HG03066 (cell line): ENCODE results near the gene CDC42BPA.

Experiments used
- ATAC-seq: cut with Tn5 transposase; IDR thresholded peaks from one replicate; pipeline ENCODE4 v1.9.1; 2021; ENCODE audit warnings: low read depth; ENCODE audit not compliant: unreplicated experiment

Gene CDC42BPA

DNA sequence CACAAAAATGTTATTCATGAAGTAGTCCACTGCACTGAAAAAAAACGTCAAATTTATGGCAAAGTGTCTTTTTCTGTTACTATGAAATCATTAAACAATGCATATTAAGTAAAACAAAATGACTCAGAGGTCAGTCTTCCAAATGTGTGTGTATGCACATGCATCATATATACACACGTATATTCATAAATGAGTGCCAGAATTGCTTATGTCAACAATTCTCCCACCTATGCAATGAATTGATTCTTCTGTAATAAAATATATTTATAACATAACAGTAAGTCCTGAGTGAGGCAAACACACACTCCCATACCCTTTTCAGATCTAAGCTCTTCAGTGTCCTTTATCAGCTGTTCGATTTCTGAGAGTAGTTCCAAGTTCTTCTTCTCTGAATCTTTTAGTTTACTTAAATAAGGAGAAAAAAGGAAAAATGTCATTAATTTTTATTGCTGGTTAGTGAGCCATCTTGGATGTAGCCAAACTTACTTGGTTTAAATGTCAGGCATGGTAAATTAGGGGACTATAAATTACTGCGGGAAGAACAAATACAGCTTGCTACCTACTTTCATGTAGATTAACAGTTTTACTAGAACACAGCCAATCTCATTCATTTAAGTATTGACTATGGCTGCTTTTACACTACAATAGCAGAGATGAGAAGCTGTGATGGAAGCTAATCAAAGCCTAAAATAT is 246.3 kb downstream of the CDC42BPA start:
- ATAC-seq, result no peak

DNA sequence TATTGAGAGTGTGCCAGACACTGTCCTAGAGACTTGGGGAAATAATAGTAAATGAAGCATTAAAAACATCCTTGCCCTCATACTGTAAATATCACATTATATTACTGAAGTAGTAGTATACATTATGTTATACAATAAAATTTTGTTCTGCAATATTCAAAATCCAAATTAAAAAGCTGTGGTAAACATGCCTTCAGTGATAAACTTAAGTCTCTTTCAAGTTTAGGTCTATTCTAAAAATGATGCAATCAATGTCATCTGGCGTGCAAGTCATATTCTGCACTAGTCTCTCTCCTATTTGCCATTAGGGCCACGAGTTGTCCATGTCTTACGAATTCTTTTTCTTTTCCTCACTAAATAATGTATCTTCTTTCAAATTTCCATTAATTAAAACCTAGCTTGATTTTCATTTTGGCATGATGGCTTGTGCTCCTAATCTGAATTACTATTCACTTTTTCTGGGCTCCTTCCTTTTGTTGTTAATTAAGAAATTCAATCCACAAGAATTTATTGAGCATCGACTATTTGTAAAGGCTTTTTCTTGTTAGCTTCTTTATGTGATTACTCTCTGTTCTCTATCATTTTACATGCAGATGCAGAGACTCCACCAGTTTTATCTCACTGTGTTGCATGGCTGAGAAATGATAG is 247.5 kb downstream of the CDC42BPA start:
- no peak for ATAC-seq

DNA sequence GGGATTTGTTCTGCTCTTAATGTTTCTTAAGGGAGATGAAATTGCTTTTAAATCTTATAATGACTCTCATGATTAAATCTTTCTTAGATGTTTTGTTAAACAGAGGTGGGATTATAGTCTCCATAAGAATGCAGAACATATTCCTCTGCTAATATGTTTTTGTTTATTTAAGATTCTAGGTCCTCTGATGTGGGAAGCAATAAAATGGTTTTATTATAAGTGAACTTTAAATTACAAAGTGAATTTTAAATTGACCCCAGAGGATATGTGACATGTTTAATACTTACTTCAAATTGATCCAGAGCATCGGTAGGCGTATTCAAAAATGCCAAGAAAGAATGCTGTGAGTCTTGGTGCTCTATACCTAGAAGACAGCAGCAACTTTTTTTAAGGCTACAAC is 248.8 kb downstream of the CDC42BPA start:
- ATAC-seq, result no peak

DNA sequence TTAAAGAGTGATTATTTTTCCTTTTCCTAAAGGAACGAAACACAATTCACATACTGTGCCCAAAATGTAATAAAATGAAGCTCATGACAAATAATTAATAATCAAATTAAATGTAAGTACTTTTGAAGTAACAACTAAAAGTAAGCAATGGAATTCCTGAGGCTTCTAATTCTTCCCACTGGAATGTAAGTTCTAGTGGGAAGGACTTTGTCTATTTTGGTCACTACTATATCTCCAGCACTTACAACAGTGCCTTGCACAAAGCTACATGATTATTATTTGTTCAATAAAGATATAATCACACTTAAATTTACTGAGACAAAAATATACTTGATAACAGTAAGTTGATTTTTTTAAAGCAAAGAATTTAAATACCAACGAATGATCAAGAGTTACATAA is 249.4 kb downstream of the CDC42BPA start:
- no peak for ATAC-seq

DNA sequence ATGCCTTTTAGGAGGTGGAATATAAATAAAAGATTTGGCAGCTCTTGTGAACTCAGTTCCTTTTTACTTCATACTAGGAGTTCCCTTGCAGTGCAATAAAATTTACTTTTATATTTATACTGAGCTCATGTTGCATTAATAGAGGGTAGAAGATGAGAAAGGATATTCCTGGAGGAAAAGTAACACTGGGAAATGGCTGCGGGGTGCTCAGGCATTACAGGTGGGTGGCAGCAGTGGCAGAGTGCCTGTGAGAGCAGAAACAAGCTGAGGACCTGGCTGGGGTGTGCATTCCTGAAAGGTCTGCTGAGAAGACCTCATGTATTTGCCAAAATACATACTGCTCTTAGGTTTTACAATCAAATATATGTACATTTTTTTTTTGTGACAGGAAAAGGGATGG is 251.3 kb downstream of the CDC42BPA start:
- no peak for ATAC-seq

DNA sequence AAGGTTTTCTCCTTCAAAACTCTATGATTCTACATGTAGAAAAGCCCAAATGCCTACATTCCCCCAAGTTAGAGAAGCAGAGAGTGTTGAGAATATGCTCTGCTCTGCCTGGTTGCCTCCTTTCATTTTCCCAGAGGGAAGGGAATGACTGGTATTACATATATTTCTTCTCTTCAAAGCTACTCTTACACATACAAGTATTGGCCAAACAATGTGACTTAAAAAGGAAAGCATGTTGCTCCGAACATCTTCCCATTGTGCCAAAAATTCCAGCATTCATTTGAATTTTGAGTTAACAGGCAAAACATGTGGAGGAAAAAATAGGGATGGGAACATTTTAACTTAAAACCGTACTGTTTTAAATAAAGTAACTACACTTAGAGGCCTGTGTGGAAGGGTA is 253.0 kb downstream of the CDC42BPA start:
- no peak for ATAC-seq

DNA sequence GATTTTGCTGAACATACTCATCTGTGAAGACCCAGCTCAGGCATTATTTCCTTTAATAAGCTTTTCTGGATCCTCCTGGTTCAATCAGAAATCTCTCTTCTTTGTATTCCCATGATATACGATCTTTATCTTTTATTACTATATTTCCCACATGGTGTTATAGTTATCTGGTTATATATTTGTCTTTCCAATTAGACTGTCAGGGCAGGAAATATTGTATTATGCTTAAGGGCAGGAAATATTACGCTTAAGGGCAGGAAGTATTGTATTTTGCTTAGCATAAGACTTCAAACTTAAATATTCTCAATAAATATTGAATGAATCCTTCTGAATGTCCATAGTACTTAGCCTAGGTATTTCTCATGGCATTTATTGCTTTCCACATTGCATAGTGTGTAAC is 256.0 kb downstream of the CDC42BPA start:
- no peak for ATAC-seq

DNA sequence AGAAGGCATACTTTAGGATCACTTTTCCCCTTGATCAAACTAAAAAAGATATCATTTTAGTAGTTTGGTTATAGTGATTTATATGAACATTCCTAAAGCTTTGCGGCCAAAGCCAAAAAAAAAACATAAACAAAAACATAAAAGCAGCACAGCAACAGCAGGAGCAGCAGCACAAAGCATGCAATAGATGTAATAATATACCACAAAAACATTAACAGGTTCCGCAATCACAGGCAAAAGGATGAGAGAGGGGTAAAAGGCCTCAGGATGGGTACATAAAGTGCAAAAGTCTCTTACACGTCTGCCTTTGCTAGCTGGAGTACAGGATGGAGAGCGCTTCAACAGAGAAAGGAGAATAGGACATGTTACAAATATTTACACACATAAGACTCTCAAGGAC is 259.2 kb downstream of the CDC42BPA start:
- ATAC-seq, result no peak

DNA sequence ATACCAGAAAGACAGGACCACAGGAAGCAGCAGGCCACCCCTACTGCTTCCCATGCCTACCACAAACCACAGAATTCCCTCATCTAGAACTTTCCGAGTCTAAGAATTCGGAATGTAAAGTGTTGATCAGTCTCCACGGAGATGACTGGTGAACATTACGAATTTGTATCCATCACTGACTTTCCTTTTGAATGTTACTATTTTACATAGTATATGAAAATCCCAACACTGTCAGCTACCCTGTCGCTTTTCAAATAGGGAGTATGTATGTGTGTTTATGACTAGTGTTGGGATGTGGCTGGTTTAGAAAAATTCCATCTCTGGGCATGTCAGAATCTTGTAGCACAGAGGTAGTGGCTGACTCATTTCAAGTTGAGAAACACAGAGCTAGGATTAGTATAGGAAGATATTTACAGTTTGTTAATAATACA is 260.0 kb downstream of the CDC42BPA start:
- no peak for ATAC-seq

DNA sequence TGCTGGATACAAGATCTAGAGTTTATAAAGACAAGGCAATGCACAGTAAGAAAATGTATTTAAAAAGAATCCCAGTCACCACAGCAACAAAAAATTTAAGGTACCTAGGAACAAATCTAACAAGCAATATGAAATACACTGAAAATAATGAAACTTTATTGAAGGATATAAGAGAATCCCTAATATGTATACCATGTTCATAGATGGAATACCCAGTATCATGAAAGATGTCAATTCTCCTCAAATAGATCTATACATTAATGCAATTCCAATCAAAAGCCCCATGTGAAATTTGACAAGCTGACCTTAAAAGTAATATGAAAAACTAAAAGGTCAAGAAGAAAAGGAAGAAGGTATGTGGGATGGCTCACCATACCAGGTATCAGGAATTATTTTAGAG is 269.0 kb downstream of the CDC42BPA start:
- no peak for ATAC-seq

DNA sequence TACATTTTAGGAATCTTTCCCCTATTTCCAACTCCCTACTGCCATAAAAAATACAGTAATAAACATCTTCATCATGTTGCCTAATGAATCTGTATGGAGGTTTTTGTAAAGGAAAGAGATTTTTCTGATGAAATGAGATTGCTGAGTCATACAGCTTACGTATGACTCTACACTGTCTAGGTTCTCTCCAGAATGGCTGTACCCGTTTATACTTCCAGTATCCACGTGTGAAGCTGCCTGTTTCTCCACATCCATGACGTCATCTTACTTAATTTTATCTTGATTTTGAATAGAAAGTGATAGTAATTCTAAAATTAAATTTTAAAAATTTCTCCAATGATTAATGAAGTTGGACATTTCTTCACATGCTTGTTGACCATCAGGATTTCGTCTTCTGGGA is 274.5 kb downstream of the CDC42BPA start:
- no peak for ATAC-seq

DNA sequence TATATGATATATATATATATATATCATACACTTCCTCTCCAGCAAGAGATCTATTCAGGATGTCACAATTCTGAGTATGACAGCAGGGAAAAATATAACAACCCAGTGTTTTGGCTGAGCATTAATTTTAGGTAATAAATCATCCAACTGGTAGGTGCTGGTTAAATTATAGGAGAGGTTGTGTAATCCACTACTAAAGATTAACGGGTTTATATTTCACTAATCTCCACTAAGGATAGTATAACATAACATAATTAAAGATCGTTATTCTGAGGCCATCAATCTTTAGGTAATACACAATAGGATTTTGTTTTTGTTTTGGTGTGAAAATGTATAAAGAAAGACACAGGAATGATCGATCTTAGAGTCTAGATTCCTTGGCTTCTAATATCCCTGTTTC is 276.0 kb downstream of the CDC42BPA start:
- ATAC-seq, result no peak

DNA sequence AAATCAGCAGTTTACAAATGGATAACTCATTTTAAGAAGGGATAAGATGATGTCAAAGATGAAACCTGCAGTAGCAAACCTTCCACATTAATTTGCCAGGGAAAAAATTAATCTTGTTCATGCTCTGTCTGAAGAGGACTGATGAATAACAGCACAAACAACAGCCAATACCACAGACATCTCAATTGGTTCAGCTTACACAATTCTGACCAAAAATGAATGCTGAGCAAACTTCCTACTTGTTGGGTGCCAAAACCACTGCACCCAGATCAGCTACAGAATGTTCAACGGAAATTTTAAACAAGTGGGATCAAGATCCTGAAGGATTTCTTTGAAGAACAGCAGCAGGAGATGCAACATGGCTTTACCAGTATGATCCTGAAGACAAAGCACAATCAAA is 279.9 kb downstream of the CDC42BPA start:
- ATAC-seq, result no peak

DNA sequence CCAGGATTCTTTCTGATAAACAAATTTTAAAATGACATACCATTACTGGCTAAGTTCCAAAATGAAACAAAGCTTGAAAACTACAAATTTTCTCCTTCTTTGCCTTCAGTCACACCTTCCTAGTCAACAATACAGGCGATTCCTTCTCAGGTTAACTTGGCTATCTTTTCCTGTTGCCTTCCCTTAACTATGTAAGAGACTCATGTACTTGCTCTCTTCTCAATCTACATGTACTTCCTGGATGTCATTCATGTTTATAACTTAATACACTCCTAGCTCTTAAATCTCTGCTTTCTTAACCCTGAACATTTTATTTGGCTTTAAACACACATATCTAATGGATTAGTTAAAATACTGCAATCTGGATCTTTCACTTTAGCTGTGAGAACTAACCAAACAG is 281.2 kb downstream of the CDC42BPA start:
- ATAC-seq, result no peak

DNA sequence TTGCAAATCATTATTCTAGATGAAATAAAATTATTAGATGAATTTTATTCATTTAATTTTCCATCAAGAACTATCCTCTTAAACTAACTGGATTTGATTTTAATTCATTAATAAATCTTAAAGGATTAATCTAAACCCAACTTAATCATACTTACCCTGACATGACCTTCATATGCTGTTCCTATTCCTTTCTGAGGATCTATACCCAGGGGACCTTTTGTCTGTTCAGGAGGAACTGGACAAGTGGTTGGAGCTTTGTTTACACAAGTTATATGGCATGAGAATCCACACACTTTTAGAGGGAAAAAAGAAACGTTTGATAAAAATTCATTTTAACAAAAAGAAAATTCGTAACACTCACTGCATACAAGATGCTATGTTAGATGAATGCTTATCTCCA is 283.0 kb downstream of the CDC42BPA start:
- no peak for ATAC-seq

DNA sequence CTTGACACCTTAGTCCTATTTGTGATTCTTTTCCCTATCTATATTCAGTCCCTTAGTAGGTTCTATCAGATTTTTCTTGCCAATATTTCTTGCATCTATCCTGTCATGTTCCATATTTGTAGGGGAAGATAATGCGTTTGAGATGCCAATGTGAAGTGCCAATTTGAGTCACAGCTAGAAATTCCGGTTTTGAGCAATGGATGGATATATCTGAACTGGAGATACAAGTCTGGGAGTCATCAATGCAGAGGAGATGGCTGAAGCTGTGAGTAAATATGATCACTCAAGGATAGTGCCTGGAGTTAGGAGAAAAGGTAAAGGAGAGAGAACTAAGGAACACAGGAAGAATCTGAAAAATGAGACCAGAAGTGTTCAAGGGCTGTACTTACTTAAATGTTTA is 284.4 kb downstream of the CDC42BPA start:
- no peak for ATAC-seq

DNA sequence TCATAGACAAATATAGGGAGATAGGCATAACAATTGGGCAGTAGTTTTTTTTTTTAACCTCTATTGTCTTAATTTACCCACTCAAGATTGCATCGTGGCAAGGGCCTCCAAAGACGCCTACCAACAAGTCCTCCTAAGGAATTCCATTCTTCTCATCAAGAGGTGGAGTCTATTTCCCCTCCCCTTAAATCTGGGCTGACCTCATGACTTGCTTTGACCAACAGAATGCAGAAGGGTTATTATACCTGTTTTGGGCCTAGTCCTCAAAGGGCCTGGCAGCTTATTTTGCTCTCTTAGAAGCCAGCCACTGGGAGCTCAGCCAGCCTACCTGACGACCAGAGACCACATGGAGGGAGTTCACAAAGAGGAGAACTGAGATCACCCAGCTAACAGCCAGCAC is 285.9 kb downstream of the CDC42BPA start:
- no peak for ATAC-seq

DNA sequence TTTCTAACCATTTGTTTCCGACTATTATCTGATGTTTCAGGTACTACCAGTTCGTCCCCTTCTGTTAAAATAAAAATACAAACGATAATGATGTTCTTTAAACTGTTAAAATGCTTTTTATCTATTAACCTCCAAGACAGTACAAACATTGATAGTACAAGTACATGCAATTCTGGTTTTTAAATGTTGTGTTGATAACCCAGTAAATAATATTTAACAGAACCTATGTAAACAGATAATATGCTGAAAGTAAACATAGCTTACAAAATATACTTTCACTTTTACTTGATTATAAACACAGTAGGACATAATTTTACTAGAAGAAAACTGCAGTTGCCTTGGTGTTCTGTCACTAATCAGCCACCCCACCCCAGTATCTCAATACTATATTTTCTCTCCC is 301.3 kb downstream of the CDC42BPA start:
- ATAC-seq, result no peak

DNA sequence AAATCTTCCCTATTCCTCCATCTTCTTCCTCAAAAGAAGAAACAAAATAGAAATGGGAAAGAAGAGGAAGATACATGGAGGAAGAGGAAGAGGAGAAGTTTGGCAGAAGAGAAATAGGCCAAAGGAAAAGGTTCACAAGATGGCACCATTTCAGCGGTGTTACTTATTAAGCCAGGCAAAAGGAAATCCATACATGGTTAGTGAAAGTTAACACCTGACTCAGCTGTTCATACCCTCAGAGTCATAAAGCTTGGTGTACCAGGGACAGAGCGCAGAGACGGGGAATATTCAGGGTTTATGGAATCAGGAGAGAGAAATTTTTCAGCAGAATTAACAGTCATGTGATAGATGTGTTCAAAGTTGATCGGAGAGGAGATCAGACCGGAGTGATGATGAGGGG is 307.6 kb downstream of the CDC42BPA start:
- ATAC-seq, result no peak

DNA sequence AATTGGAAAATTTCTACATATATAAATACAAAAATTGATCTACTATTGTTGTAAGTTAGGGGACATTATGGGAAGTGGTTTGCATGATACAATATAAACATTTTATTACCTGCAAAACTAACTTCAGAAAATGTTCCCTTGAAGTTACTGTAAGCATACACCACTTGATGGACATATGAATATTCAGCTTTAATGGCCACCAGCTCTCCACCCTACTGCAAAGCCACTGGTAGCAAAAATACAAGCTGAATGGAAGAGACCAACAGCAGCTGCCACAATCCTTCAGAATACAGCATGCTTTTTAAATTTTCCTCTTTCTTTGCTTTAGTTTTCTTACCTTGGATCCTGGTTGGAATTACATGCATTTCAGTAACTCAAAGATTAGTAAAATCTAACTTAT is 308.4 kb downstream of the CDC42BPA start:
- no peak for ATAC-seq

DNA sequence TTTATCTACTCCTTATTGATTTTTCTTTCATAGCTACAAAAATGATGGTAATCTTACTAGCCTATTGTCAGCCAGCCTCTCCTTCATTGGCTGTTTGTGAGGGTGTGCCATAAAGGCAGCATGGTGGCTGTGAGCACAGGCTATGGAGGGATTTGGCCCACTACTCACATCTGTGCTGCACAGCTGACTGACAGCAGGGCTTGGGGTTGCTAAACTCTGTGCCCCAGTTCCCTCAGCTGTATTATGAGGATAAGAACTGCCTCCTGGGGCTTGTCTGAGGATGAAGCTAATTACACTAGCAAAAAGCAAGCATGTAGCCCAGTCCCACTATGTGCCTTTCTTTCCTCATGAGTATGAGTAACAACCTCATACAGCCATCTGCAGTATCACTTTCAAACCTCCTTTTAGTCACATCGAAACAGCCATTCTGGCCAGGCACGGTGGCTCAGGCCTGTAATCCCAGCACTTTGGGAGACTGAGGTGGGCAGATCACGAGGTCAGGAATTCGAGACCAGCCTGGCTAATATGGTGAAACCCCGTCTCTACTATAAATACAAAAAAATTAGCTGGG is 312.0 kb downstream of the CDC42BPA start:
- peak; percentile 66 for ATAC-seq

DNA sequence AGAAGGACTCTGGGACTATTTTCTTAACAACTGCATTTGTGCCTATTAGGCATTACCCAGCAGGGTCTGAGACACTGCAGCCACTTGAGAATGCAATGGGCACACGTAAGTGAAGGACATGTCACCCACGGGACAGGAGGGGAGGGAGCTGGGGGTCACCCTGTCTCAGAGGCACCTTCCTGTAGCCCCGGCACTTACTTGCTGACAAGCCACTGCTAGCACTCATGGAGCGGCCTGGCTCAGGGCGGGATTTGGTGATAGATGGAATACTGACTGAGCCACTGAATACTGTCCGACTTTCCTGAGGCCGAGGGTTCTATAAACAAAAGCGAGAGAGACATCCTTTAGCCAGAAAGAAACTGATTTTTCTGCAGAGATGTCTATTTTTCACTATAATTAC is 313.5 kb downstream of the CDC42BPA start:
- no peak for ATAC-seq
